HepG2 (cell line): Measurements from ENCODE around the gene ZBTB7A. TPM values are rescaled to one million over a fixed set of nuclear protein-coding genes. Genes with fewer than 3 reads are reported as not detected.

Experiments used
- BRD4 ChIP-seq: sonication (generic); formaldehyde crosslinking; IDR thresholded peaks from 2 replicates; pipeline ENCODE4 v1.4.0; 2020; ENCODE audit warnings: missing genetic modification reagents
- ETV5 ChIP-seq: IDR thresholded peaks from 2 replicates; pipeline ENCODE4 v1.6.1; 2018; ENCODE audit warnings: missing biosample characterization, missing genetic modification reagents, inconsistent platforms, borderline replicate concordance
- EZH2 ChIP-seq: conservative IDR thresholded peaks from 2 replicates; pipeline ENCODE4 v1.6.1; 2012; ENCODE audit warnings: mild to moderate bottlenecking, low read depth, low read length, moderate library complexity
- GPBP1L1 ChIP-seq: sonication (generic); formaldehyde crosslinking; IDR thresholded peaks from 2 replicates; pipeline ENCODE4 v1.5.0; 2020; ENCODE audit warnings: mild to moderate bottlenecking, missing genetic modification reagents
- HMGXB4 ChIP-seq, 2 experiments: sonication (generic) in 1 of 2; formaldehyde crosslinking in 1 of 2; IDR thresholded peaks; 2 replicates each; pipeline versions ENCODE4 v1.4.0 to v1.6.1; 2018 to 2020; ENCODE audit warnings: missing genetic modification reagents in 2 of 2, borderline replicate concordance in 1 of 2, low read depth in 1 of 2, mild to moderate bottlenecking in 1 of 2, missing biosample characterization in 1 of 2
- HOXD1 ChIP-seq: sonication (generic); formaldehyde crosslinking; IDR thresholded peaks from 2 replicates; pipeline ENCODE4 v1.5.0; 2020; ENCODE audit warnings: missing genetic modification reagents
- IRF2 ChIP-seq: IDR thresholded peaks from 2 replicates; pipeline ENCODE4 v1.6.1; 2018; ENCODE audit warnings: missing genetic modification reagents, missing compliant biosample characterization
- MLLT10 ChIP-seq: sonication (generic); formaldehyde crosslinking; IDR thresholded peaks from 2 replicates; pipeline ENCODE4 v1.4.0; 2020; ENCODE audit warnings: missing genetic modification reagents
- PITX1 ChIP-seq: sonication (generic); formaldehyde crosslinking; IDR thresholded peaks from 2 replicates; pipeline ENCODE4 v1.5.1; 2020; ENCODE audit warnings: mild to moderate bottlenecking, missing genetic modification reagents
- TEF ChIP-seq: sonication (generic); formaldehyde crosslinking; IDR thresholded peaks from 2 replicates; pipeline ENCODE4 v1.5.0; 2020; ENCODE audit warnings: missing genetic modification reagents
- TP53 ChIP-seq: sonication (generic); formaldehyde crosslinking; conservative IDR thresholded peaks from 2 replicates; pipeline ENCODE4 v1.4.0; 2020; ENCODE audit warnings: missing genetic modification reagents
- USF2 ChIP-seq, 2 experiments: sonication (generic) in 1 of 2; formaldehyde crosslinking in 1 of 2; IDR thresholded peaks; 2 replicates each; pipeline versions ENCODE4 v1.5.1 to v1.6.1; 2011 to 2020; ENCODE audit warnings: borderline replicate concordance in 1 of 2, low read depth in 1 of 2, low read length in 1 of 2, mild to moderate bottlenecking in 1 of 2, missing genetic modification reagents in 1 of 2, moderate library complexity in 1 of 2
- ZBTB26 ChIP-seq: IDR thresholded peaks from 2 replicates; pipeline ENCODE4 v1.6.1; 2016; ENCODE audit warnings: missing compliant biosample characterization, missing genetic modification reagents, borderline replicate concordance
- ZBTB8A ChIP-seq: sonication (generic); formaldehyde crosslinking; IDR thresholded peaks from 2 replicates; pipeline ENCODE4 v1.4.0; 2020; ENCODE audit warnings: mild to moderate bottlenecking, low read depth, missing genetic modification reagents, borderline replicate concordance
- ZNF234 ChIP-seq: sonication (generic); formaldehyde crosslinking; conservative IDR thresholded peaks from 2 replicates; pipeline ENCODE4 v1.5.1; 2020; ENCODE audit warnings: mild to moderate bottlenecking, missing genetic modification reagents
- ZNF274 ChIP-seq: sonication (generic); formaldehyde crosslinking; IDR thresholded peaks from 2 replicates; pipeline ENCODE4 v1.5.1; 2020; ENCODE audit warnings: mild to moderate bottlenecking, missing genetic modification reagents
- ZNF530 ChIP-seq: sonication (generic); formaldehyde crosslinking; IDR thresholded peaks from 2 replicates; pipeline ENCODE4 v1.5.0; 2020; ENCODE audit warnings: low read depth, mild to moderate bottlenecking, missing genetic modification reagents
- ZNF580 ChIP-seq: IDR thresholded peaks from 2 replicates; pipeline ENCODE4 v1.6.1; 2016; ENCODE audit warnings: low read depth, borderline replicate concordance
- ZNF746 ChIP-seq: sonication (generic); formaldehyde crosslinking; IDR thresholded peaks from 2 replicates; pipeline ENCODE4 v1.8.0; 2022; ENCODE audit warnings: mild to moderate bottlenecking, missing genetic modification reagents
- ZSCAN29 ChIP-seq: sonication (generic); formaldehyde crosslinking; conservative IDR thresholded peaks from 2 replicates; pipeline ENCODE4 v1.4.0; 2020; ENCODE audit warnings: mild to moderate bottlenecking, missing genetic modification reagents
- polyA plus RNA-seq, 8 experiments: library from polyadenylated mRNA; depleted of rRNA in 3 of 8; stranded (reverse) in 7 of 8; unstranded in 1 of 8; fragments of >200 nt; fragmentation: Illumina TruSeq in 4 of 8; extraction: Trizol in 4 of 8; gene quantifications; 2 replicates each; pipeline versions ENCODE4 v1.2.1 to v1.2.3, GENCODE V29; 2011 to 2016; ENCODE audit warnings: low read depth in 4 of 8, missing spikeins in 1 of 8, mixed read lengths in 1 of 8; ENCODE audit not compliant: insufficient read depth in 1 of 8
- total RNA-seq, 5 experiments: library from RNA; depleted of rRNA; stranded (reverse); fragments of >200 nt; fragmentation: Illumina TruSeq; extraction: Trizol; gene quantifications; 2 replicates each; pipeline ENCODE4 v1.2.3, GENCODE V29; 2016; ENCODE audit warnings: low read depth in 1 of 5

The ZBTB7A gene
- total and polyA plus RNA-seq, 2 of the 13 experiments (the other 11 are each of a cell fraction or from before 2014, with no cell fraction given): 3.6 to 4.0 TPM

GRCh38 chr19:4007021-4007835 lies 59.5 kb downstream of the ZBTB7A start, which contains the start of gene PIAS4 (continued):
- TF ChIP-seq TEF (no peak), HOXD1 (CRISPR knock-in tag) (0 out of 2 replicates have a peak, but pooled peaks have one; percentile 40), ZSCAN29 (0 out of 2 replicates have a peak, but pooled peaks have one; percentile 23), TP53 (CRISPR knock-in tag) (no peak), HMGXB4 (CRISPR knock-in tag; IDR thresholded peaks at IDR 0.05; ENCODE audit: borderline replicate concordance in 1 of 2, low read depth in 1 of 2) (peak; percentile 71 to 76; a peak in 3 of 4 replicates), ZBTB26 (CRISPR knock-in tag) (no peak; the same call in 1 of the 2 replicates), ZNF530 (CRISPR knock-in tag) (0 out of 2 replicates have a peak, but pooled peaks have one; percentile 63), ZNF274 (CRISPR knock-in tag) (peak; percentile 93), MLLT10 (CRISPR knock-in tag) (no peak), ZNF746 (CRISPR knock-in tag) (no peak), ZNF234 (CRISPR knock-in tag) (no peak), BRD4 (peak; percentile 70; the same call in 1 of the 2 replicates), USF2 (IDR thresholded peaks at IDR 0.05; ENCODE audit: low read depth, low read length) (peak; percentile 92), USF2 (CRISPR knock-in tag; IDR thresholded peaks at IDR 0.05; ENCODE audit: borderline replicate concordance) (peak; percentile 54), EZH2 (no peak), GPBP1L1 (CRISPR knock-in tag) (no peak), ETV5 (peak; percentile 35), IRF2 (CRISPR knock-in tag) (0 out of 2 replicates have a peak, but pooled peaks have one; percentile 64), ZNF580 (CRISPR knock-in tag) (peak; percentile 71; the same call in 1 of the 2 replicates), ZBTB8A (no peak), PITX1 (CRISPR knock-in tag) (0 out of 2 replicates have a peak, but pooled peaks have one; percentile 28)
